PC-9 (cell line): ENCODE results near the gene PIRT.

ENCODE experiments used
- CTCF ChIP-seq: fragments of 200-600 bp; sonication (generic); conservative IDR thresholded peaks from 2 replicates; pipeline ENCODE4 v1.6.1; 2017; ENCODE audit warnings: mixed run types, antibody characterized with exemption, mild to moderate bottlenecking, moderate library complexity
- EZH2 ChIP-seq: fragments of 200-600 bp; sonication (generic); IDR thresholded peaks from 2 replicates; pipeline ENCODE4 v1.8.0; 2017; ENCODE audit warnings: antibody characterized with exemption, low read depth

DNA sequence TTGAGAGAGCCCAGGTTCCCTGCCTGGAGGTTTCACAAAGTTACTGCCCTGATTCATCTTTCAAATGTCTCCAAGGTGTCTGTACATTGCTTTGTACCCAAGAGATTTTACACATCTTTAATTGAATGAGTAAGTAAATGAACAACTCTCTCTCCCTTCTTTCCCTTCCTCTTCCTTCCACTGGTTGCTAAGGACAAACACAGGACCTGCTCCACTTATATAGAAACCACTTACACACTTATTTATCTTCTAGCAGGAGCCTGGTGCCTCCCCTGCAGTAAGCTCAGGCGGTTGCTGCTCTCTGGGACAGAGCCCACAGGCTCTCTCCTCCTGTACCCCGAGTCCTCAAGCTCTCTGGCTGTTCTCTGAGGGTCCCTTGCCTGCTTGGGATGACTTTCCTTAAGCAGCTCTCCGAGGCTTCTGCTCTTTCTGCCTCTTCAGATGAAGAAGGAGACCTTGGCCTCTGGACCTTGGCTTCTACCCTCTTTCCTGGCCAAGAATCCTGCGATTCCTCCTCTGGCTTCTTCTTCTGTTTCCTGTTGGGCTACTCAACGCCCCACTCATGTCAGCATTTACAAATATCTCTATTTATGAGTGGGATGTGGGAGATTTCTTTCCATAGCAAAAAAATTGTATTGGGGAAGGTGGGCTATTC lies 9.9 kb downstream of the PIRT start:
- TF ChIP-seq CTCF (no peak), EZH2 (no peak)
